Measurements from ENCODE around the gene RPS6KA2. TPM values are rescaled to one million over a fixed set of nuclear protein-coding genes. Genes with fewer than 3 reads are reported as not detected.
"Not testable (repeated sequence)": the region's sequence is repeated elsewhere in the genome, so short reads cannot be mapped to it uniquely, and the experiment has no call there.

The RPS6KA2 gene
- total RNA-seq, 4 donors from 2014 or later = 64.9 to 101 (median 81.6) TPM

DNA sequence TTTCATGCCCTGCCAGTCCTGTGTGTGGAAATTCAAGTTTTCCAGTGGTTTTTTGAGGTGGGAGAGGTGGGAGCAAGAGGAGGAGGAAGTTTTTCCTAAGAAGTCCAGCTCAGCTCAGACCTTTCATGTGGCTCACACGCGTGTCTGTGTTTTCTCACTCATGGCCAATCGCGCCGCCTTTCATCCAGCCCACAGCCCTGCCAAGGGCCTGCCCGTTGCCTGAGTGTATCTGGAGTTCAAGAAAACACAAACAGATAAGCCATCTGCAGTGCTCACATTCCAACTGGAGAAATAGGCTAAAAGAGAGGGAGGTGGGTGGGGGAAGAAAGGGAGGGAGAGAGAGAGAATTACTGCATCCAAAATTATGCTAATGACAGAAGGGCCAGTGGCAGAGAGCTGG lies 231.7 kb downstream of the RPS6KA2 start:
- H3K27me3 ChIP-seq = no peaks in the 10 kb centered on the region
- H3K4me1 ChIP-seq = no peaks in the 10 kb centered on the region
- no peak for DNase-seq
- intact Hi-C loops (cut with DNase I) = loop anchor here (5.0 kb wide), 1 partner anchor 238 kb away; no protein-coding TSS in a partner anchor
- no peak overlapping the region for H3K27ac ChIP-seq
- H3K4me3 ChIP-seq (replicated peaks in 1 of 3) = no peak overlapping the region
- no peaks in the 10 kb centered on the region for H3K36me3 ChIP-seq
- WGBS, 2 donors = 31 to 36% methylated on average over 6 of the region's 6 CpGs
- TF ChIP-seq POLR2A (IDR thresholded peaks at IDR 0.05) = no peak
- TF ChIP-seq, protein P1, sequence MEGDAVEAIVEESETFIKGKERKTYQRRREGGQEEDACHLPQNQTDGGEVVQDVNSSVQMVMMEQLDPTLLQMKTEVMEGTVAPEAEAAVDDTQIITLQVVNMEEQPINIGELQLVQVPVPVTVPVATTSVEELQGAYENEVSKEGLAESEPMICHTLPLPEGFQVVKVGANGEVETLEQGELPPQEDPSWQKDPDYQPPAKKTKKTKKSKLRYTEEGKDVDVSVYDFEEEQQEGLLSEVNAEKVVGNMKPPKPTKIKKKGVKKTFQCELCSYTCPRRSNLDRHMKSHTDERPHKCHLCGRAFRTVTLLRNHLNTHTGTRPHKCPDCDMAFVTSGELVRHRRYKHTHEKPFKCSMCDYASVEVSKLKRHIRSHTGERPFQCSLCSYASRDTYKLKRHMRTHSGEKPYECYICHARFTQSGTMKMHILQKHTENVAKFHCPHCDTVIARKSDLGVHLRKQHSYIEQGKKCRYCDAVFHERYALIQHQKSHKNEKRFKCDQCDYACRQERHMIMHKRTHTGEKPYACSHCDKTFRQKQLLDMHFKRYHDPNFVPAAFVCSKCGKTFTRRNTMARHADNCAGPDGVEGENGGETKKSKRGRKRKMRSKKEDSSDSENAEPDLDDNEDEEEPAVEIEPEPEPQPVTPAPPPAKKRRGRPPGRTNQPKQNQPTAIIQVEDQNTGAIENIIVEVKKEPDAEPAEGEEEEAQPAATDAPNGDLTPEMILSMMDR (IDR thresholded peaks at IDR 0.05) = no peak
- no peaks in the 10 kb centered on the region for H3K9me3 ChIP-seq

DNA sequence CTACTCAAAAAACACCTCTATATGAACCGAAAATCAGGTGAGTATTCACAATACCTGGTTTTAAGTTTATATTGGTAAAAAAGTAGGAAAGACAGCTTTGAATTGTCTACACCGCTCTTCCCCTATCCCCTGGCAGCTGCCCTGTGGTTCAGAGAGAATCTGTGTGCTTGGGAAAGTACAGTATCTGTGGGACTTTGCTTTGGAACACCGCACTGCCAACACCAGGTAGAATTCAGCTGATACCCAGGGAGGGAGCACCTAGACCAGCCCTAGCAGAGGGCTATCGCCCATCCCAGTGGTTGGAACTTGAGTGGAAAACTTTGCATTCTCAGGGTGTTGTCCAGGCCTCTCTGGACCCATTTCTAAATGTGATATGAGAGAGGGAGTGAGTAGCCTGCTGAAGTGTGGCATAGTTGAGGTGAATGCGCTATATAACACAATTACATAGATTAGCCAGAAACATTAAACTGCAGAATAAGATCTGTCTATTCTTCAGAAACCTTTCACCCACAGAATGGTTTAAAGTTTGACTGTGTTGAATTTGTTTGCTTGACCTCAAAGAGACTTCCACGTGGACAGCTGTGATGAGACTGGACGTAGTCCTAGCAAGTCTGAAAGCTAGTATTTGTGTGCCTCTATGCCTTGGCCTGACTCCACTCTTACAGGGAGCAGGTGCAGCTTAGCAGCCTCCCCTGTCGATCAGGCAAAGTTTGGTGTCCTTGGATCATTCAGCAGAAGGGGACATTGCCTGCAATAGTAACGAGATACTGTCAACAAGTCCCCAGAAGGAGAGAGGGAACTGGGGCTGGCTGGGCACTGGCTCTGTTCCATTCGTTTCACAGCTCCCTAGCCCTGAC lies 232.8 kb downstream of the RPS6KA2 start:
- H3K4me3 ChIP-seq (replicated peaks in 1 of 3) = no peak overlapping the region
- no peak for TF ChIP-seq POLR2A (IDR thresholded peaks at IDR 0.05)
- TF ChIP-seq, protein P1 (IDR thresholded peaks at IDR 0.05) = no peak
- H3K27me3 ChIP-seq = no peaks in the 10 kb centered on the region
- H3K36me3 ChIP-seq = no peaks in the 10 kb centered on the region
- H3K9me3 ChIP-seq = no peaks in the 10 kb centered on the region
- no peak overlapping the region for H3K27ac ChIP-seq
- 75 to 77% methylated on average over 10 of the region's 10 CpGs for WGBS, 2 donors
- H3K4me1 ChIP-seq = no peaks in the 10 kb centered on the region
- intact Hi-C loops (cut with DNase I) = no loop called here
- DNase-seq = no peak

DNA sequence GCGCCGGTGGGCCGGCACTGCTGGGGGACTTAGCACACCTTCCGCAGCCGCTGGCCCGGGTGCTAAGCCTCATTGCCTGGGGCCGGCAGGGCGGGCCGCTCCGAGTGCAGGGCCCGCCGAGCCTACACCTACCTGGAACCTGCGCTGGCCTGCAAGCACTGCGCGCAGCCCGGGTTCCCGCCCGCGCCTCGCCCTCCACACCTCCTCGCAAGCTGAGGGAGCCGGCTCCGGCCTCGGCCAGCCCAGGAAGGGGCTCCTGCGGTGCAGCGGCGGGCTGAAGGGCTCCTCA lies 233.6 kb downstream of the RPS6KA2 start:
- intact Hi-C loops (cut with DNase I) = no loop called here
- Histone ChIP-seq H3K27me3 (no peaks in the 10 kb centered on the region), H3K9me3 (no peaks in the 10 kb centered on the region), H3K27ac (no peak overlapping the region), H3K4me1 (no peaks in the 10 kb centered on the region), H3K4me3 (replicated peaks in 1 of 3) (no peak overlapping the region), H3K36me3 (no peaks in the 10 kb centered on the region)
- TF ChIP-seq, protein P1 (IDR thresholded peaks at IDR 0.05) = no peak
- TF ChIP-seq POLR2A (IDR thresholded peaks at IDR 0.05) = no peak
- DNase-seq = no peak
- WGBS, 2 donors = 81 to 85% methylated on average over 10 to 13 of the region's 27 CpGs

DNA sequence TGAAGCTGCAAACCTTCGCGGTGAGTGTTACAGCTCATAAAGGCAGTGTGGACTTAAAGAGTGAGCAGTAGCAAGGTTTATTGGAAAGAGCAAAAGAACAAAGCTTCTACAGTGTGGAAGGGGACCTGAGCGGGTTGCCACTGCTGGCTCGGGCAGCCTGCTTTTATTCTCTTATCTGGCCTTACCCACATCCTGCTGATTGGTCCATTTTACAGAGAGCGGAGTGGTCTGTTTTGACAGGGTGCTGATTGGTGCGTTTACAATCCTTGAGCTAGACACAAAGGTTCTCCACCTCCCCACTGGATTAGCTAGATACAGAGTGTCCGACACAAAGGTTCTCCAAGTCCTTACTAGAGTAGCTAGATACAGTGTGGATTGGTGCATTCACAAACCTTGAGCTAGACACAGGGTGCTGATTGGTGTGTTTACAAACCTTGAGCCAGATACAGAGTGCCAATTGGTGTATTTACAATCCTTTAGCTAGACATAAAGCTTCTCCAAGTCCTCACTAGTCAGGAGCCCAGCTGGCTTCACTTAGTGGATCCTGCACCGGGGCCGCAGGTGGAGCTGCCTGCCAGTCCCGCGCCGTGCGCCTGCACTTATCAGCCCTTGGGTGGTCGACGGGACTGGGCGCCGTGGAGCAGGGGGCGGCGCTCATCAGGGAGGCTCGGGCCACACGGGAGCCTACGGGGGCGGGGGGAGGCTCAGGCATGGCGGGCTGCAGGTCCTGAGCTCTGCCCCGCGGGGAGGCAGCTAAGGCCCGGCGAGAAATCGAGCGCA lies 234.1 kb downstream of the RPS6KA2 start:
- H3K4me3 ChIP-seq (replicated peaks in 1 of 3); H3K36me3 ChIP-seq; H3K27ac ChIP-seq; H3K9me3 ChIP-seq; H3K27me3 ChIP-seq; H3K4me1 ChIP-seq; intact Hi-C loops (cut with DNase I); DNase-seq: not testable (repeated sequence)
- 79 to 83% methylated on average over 8 to 30 of the region's 30 CpGs for WGBS, 2 donors

DNA sequence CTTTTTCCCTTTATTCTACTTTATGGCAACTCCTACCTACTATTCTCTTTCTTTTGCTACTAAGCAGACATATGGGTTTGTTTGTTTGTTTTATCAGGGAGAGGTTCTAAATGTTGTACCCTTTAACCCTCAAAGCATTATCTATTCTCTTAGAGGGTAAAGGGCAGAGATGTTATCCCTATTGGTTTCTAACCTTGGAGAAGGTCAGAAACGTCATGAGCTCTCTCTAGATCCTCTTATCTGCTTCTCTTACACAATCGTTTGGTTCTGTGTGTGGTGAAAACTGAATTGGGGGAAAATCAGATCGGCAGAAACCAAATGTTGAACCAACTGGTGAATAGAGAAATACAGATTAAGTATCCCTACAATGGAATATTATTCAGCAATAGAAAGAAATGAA lies 237.9 kb downstream of the RPS6KA2 start:
- Histone ChIP-seq H3K36me3 (no peaks in the 10 kb centered on the region), H3K27me3 (no peaks in the 10 kb centered on the region), H3K4me1 (peaks cover 1 to 2% of the 10 kb centered on the region in 2 donors), H3K4me3 (replicated peaks in 1 of 3) (no peak overlapping the region), H3K9me3 (no peaks in the 10 kb centered on the region), H3K27ac (no peak overlapping the region)
- intact Hi-C loops (cut with DNase I) = loop anchor here (10.0 kb wide), 1 partner anchor 54 kb away; no protein-coding TSS in a partner anchor
- TF ChIP-seq, protein P1 (IDR thresholded peaks at IDR 0.05) = no peak
- TF ChIP-seq POLR2A (IDR thresholded peaks at IDR 0.05) = no peak
- WGBS, 2 donors = 43 to 50% methylated on average over 3 of the region's 3 CpGs
- no peak for DNase-seq
